ENCODE data around the gene ICAM1. TPM values are rescaled to one million over a fixed set of nuclear protein-coding genes. Genes with fewer than 3 reads are reported as not detected.

ICAM1 gene
- total RNA-seq, 4 donors from 2014 or later = 14.7 to 50.1 (median 43.1) TPM

GRCh38 chr19:10332158-10332964 lies 61.4 kb downstream of the ICAM1 start:
- Histone ChIP-seq H3K27ac (peak overlapping the region; percentile 80 to 99 (median 94)), H3K27me3 (no peaks in the 10 kb centered on the region), H3K36me3 (peaks cover 3 to 36% (median 12%) of the 10 kb centered on the region in 3 donors), H3K4me1 (peaks cover 0 to 32% (median 13%) of the 10 kb centered on the region in 4 donors), H3K9me3 (no peaks in the 10 kb centered on the region), H3K4me3 (peak overlapping the region; percentile 69 to 92 (median 91))
- 31% methylated on average over 17 to 18 of the region's 18 CpGs for WGBS, 2 donors
- TF ChIP-seq CTCF (IDR thresholded peaks at IDR 0.05) = no peak
- DNase-seq (ENCODE audit: low spot score in 2 of 2) = no peak

GRCh38 chr19:10332965-10333757 lies 62.2 kb downstream of the ICAM1 start, which contains the start of gene RAVER1:
TSS of gene RAVER1 (minus strand) at chr19:10333529. CDS start at chr19:10333507, 22 bp downstream.
- Histone ChIP-seq H3K27ac (peak within 1 kb of the TSS; percentile 80 to 99 (median 94)), H3K4me3 (peak within 1 kb of the TSS; percentile 69 to 92 (median 91)), H3K36me3 (peaks cover 3 to 28% (median 8%) of the 10 kb centered on the region in 3 donors), H3K4me1 (peaks cover 0 to 32% (median 13%) of the 10 kb centered on the region in 4 donors), H3K27me3 (no peaks in the 10 kb centered on the region), H3K9me3 (no peaks in the 10 kb centered on the region)
- WGBS, 2 donors = 1% methylated on average over 32 to 69 of the region's 82 CpGs
- TF ChIP-seq POLR2A (IDR thresholded peaks at IDR 0.05) (peak; percentile 58 to 77), EP300 (IDR thresholded peaks at IDR 0.05) (peak; percentile 68 to 91), CTCF (IDR thresholded peaks at IDR 0.05) (peak in 2 of 5 experiments; percentile 17 to 33)
- peak; percentile 94 to 95 for DNase-seq (ENCODE audit: low spot score in 2 of 2)

- Histone ChIP-seq H3K9me3 (no peaks in the 10 kb centered on the region), H3K27ac (peak overlapping the region; percentile 80 to 99 (median 94)), H3K4me1 (peaks cover 0 to 32% (median 13%) of the 10 kb centered on the region in 4 donors), H3K4me3 (peak overlapping the region; percentile 69 to 92 (median 91)), H3K36me3 (peaks cover under 1 to 19% (median 3%) of the 10 kb centered on the region in 3 donors), H3K27me3 (no peaks in the 10 kb centered on the region)
- no peak for TF ChIP-seq POLR2A (IDR thresholded peaks at IDR 0.05)
- no peak for TF ChIP-seq CTCF (IDR thresholded peaks at IDR 0.05)
- TF ChIP-seq EP300 (IDR thresholded peaks at IDR 0.05) = no peak
- no peak for DNase-seq (ENCODE audit: low spot score in 2 of 2)
- 11 to 12% methylated on average over 42 of the region's 44 CpGs for WGBS, 2 donors
These were observed 63.1 kb downstream of the ICAM1 start for GRCh38 chr19:10333758-10334587.

- no peaks in the 10 kb centered on the region for H3K9me3 ChIP-seq
- peak overlapping the region; percentile 69 to 92 (median 91) for H3K4me3 ChIP-seq
- 14 to 37% methylated on average over 34 to 57 of the region's 59 CpGs for WGBS, 2 donors
- DNase-seq (ENCODE audit: low spot score in 2 of 2) = peak; percentile 92 to 95
- H3K4me1 ChIP-seq = peaks cover 0 to 32% (median 13%) of the 10 kb centered on the region in 4 donors
- peaks cover 0 to 11% (median 0%) of the 10 kb centered on the region in 3 donors for H3K36me3 ChIP-seq
- peak overlapping the region in 3 of 4 donors; percentile 92 to 99 (median 97) for H3K27ac ChIP-seq
- H3K27me3 ChIP-seq = no peaks in the 10 kb centered on the region
- TF ChIP-seq EP300 (IDR thresholded peaks at IDR 0.05) (peak; percentile 72 to 87), CTCF (IDR thresholded peaks at IDR 0.05) (no peak), POLR2A (IDR thresholded peaks at IDR 0.05) (peak in 1 of 2 donors; percentile 77)
These were observed 63.9 kb downstream of the ICAM1 start for GRCh38 chr19:10334588-10335351.
